Heart right ventricle (tissue), 16 donors: ENCODE measurements around the gene C6orf163. TPM values are rescaled to one million over a fixed set of nuclear protein-coding genes. Genes with fewer than 3 reads are reported as not detected.

Source experiments
- ATAC-seq, 8 donors: fragments of 200-7000 bp; cut with Tn5 transposase; one replicate each; pipeline ENCODE4 v1.9.1; 2020; ENCODE audit warnings: mild to moderate bottlenecking in 8 of 8, moderate library complexity in 8 of 8, moderate number of reproducible peaks in 1 of 8
- DNase-seq, 2 donors: peaks; one replicate each; pipeline ENCODE4 v3.0.0-alpha.2; 2020
- H3K27ac ChIP-seq, 10 donors: fragments of 200-600 bp; sonication (generic) in 2 of 10; one replicate each; pipeline versions ENCODE4 v1.5.0 to v1.8.0; 2020 to 2022; ENCODE audit warnings: mild to moderate bottlenecking in 3 of 10
- H3K27me3 ChIP-seq, 7 donors: fragments of 200-600 bp; one replicate each; pipeline ENCODE4 v1.8.0; 2021 to 2022; ENCODE audit warnings: mild to moderate bottlenecking in 2 of 7
- H3K36me3 ChIP-seq, 9 donors: fragments of 200-600 bp; sonication (generic) in 1 of 9; one replicate each; pipeline versions ENCODE4 v1.5.0 to v1.8.0; 2020 to 2022; ENCODE audit warnings: mild to moderate bottlenecking in 2 of 9
- H3K4me1 ChIP-seq, 9 donors: fragments of 200-600 bp; sonication (generic) in 1 of 9; one replicate each; pipeline versions ENCODE4 v1.5.0 to v1.8.0; 2020 to 2022; ENCODE audit warnings: mild to moderate bottlenecking in 4 of 9
- H3K4me3 ChIP-seq, 10 donors: fragments of 200-600 bp; sonication (generic) in 2 of 10; one replicate each; pipeline versions ENCODE4 v1.5.0 to v1.8.0; 2020 to 2022; ENCODE audit warnings: mild to moderate bottlenecking in 7 of 10, moderate library complexity in 2 of 10
- H3K9me3 ChIP-seq, 11 donors: fragments of 200-600 bp in 10 of 11; sonication (generic) in 2 of 11; one replicate each; pipeline versions ENCODE4 v1.5.0 to v1.8.0; 2013 to 2022; ENCODE audit warnings: mild to moderate bottlenecking in 2 of 11, control low read depth in 1 of 11, moderate library complexity in 1 of 11
- WGBS, 2 donors: extraction: QIAGEN DNeasy Blood & Tissue Kit; methylation state at CpG; one replicate each; pipeline ENCODE4 v1.1.7; 2013; ENCODE audit warnings: inconsistent platforms in 1 of 2; 5-methylcytosine and 5-hydroxymethylcytosine counted together
- intact Hi-C, 10 donors: fragments of 100-400 bp; cut with DNase I; formaldehyde crosslinking; loops; one replicate each; pipeline versions ENCODE4 v1.11.1 to v1.14.2; 2022
- polyA plus RNA-seq, 2 donors: library from polyadenylated mRNA; stranded (reverse); fragments of 200-250 nt; gene quantifications; one replicate each; pipeline ENCODE4 v1.2.3, GENCODE V29; 2013
- total RNA-seq, 10 donors: library from RNA; stranded (reverse); fragmentation: NEBNext Ultra II Directional in 3 of 10; extraction: Animal tissue kit (Norgen Biotek cat#: 25700) in 3 of 10; gene quantifications; one replicate each; pipeline versions ENCODE4 v1.2.1 to v1.2.4, GENCODE V29; 2021 to 2023
- TF ChIP-seq, protein P1 (sequence below), 9 donors: fragments of 200-600 bp; sonication (generic) in 2 of 9; IDR thresholded peaks; one replicate each; pipeline versions ENCODE4 v1.5.0 to v1.8.0; 2021 to 2022; ENCODE audit warnings: antibody characterized with exemption in 9 of 9, mild to moderate bottlenecking in 5 of 9, moderate library complexity in 1 of 9
- donor health status: Arrhythmogenic right ventricular cardiomyopathy.
- donor health status: ischemic (EF 13 %, LVEDD 7.1; RV severe dilation, severe dysfunction).
- donor health status: healthy with polysubstance abuse.
- donor health status: DM: no; HTN: yes; CAD: no.
- donor health status: DM: no; HTN: no; CAD: no.
- donor health status: ischemic (EF 25% LVEDD 6.9; RV normal size, moderate dysfunction).
- donor health status: ischemic (EF 25% LVEDD 5.7; RV mildly dilated, moderate dysfunction).
- donor health status: healthy.
- donor health status: DM: yes; HTN: yes; CAD: no.
- donor health status: Ischemic cardiomyopathy.
- donor health status: ischemic (EF 35%, LVEDD 5.7; RV mildly dilated, moderate dysfunction).
- donor health status: nonischemic (EF 11% LVEDD 7.7; RV severe dilation, severe dysfunction).
- donor health status: DM: yes; HTN: yes; CAD: no.
- donor health status: PGD.
- donor health status: ischemic (EF 29% LVEDD 5.4; RV normal size, mild dysfunction).
- donor health status: nonischemic (EF 23%, LVEDD 6.1; RV moderate dilation, normal function).

The C6orf163 gene
- total and polyA plus RNA-seq, 12 donors: 0.35 to 7.7 (median 2.0) TPM

DNA sequence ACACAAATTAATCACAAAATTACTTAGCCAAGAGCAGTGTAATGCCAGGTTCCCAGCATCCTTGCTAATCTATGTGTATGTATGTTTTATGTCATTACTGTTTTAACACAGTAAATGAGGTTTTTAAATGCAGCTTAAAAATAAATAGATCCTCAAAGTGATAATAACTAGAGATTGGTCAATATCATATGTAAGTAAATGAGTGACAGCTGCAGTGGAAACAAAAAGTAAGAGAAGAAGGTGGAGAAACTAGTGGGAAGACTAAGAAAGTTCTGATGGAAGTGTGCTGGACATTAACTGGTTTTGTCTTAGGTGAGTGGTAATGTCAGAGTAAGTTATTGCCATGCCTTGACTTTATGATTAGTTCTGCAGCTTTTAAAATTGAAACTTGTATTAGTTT is 13.7 kb upstream of the C6orf163 start:
- peaks cover 3 to 33% (median 25%) of the 10 kb centered on the region in 9 donors for H3K4me1 ChIP-seq
- DNase-seq: no peak
- intact Hi-C loops: loop anchor here in 1 of 10 donors (10.0 kb wide), 1 partner anchor 176 kb away; the partner anchor contains the start of gene ZNF292
- no peaks in the 10 kb centered on the region for H3K36me3 ChIP-seq
- ATAC-seq: no peak
- H3K4me3 ChIP-seq: no peak overlapping the region
- H3K9me3 ChIP-seq: peaks cover 0 to 12% (median 0%) of the 10 kb centered on the region in 11 donors
- no peak overlapping the region for H3K27ac ChIP-seq
- TF ChIP-seq, protein P1, sequence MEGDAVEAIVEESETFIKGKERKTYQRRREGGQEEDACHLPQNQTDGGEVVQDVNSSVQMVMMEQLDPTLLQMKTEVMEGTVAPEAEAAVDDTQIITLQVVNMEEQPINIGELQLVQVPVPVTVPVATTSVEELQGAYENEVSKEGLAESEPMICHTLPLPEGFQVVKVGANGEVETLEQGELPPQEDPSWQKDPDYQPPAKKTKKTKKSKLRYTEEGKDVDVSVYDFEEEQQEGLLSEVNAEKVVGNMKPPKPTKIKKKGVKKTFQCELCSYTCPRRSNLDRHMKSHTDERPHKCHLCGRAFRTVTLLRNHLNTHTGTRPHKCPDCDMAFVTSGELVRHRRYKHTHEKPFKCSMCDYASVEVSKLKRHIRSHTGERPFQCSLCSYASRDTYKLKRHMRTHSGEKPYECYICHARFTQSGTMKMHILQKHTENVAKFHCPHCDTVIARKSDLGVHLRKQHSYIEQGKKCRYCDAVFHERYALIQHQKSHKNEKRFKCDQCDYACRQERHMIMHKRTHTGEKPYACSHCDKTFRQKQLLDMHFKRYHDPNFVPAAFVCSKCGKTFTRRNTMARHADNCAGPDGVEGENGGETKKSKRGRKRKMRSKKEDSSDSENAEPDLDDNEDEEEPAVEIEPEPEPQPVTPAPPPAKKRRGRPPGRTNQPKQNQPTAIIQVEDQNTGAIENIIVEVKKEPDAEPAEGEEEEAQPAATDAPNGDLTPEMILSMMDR (IDR thresholded peaks at IDR 0.05): no peak
- H3K27me3 ChIP-seq: no peaks in the 10 kb centered on the region

- intact Hi-C loops: loop anchor here in 1 of 10 donors (10.0 kb wide), 1 partner anchor 178 kb away; the partner anchor contains the start of gene ZNF292
- ATAC-seq: no peak
- H3K9me3 ChIP-seq: no peaks in the 10 kb centered on the region
- no peaks in the 10 kb centered on the region for H3K36me3 ChIP-seq
- H3K27ac ChIP-seq: peak overlapping the region in 2 of 10 donors; percentile 38 to 66
- no peak for DNase-seq
- H3K4me1 ChIP-seq: peaks cover 3 to 39% (median 26%) of the 10 kb centered on the region in 9 donors
- H3K4me3 ChIP-seq: no peak overlapping the region
- TF ChIP-seq, protein P1 (IDR thresholded peaks at IDR 0.05): no peak
- 69 to 74% methylated on average over 5 of the region's 5 CpGs for WGBS, 2 donors
- H3K27me3 ChIP-seq: no peaks in the 10 kb centered on the region
These were observed 11.6 kb upstream of the C6orf163 start for GRCh38 chr6:87333033-87333432.

DNA sequence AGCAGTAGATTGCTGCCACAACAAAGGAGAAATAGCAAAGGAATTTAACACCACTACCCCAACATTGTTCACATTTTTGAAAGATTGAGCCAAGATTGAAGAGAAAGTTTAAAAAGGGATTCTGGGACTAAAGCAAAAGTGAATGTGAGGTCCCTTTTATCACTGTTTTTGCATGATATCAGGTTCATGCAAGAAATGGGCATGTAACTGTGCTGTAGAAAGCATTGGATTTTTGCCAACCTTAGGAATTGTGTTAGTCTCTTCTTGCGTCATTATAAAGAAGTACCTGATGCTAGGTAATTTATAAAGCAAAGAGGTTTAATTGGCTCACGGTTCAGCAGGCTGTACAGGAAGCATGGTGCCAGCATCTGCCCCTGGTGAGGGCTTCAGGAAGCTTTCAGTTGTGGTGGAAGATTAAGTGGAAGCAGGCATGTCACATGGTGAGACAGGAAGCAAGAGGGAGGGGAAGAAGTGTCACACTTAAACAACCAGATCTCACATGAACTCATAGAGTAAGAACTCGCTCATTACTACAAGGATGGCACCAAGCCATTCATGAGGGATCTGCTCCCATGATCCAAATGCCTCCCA is 10.9 kb upstream of the C6orf163 start:
- ATAC-seq: peak in 7 of 8 donors; percentile 62 to 83 (median 77)
- no peaks in the 10 kb centered on the region for H3K36me3 ChIP-seq
- 29 to 31% methylated on average over 3 of the region's 3 CpGs for whole genome bisulfite sequencing, 2 donors
- no peaks in the 10 kb centered on the region for H3K27me3 ChIP-seq
- TF ChIP-seq, protein P1 (IDR thresholded peaks at IDR 0.05): no peak
- H3K27ac ChIP-seq: peak overlapping the region in 6 of 10 donors; percentile 26 to 69 (median 52)
- H3K9me3 ChIP-seq: no peaks in the 10 kb centered on the region
- intact Hi-C loops: loop anchor here in 1 of 10 donors (10.0 kb wide), 1 partner anchor 179 kb away; the partner anchor contains the start of gene ZNF292
- DNase-seq: peak in 1 of 2 donors; percentile 42
- peak overlapping the region in 2 of 10 donors; percentile 2 to 5 for H3K4me3 ChIP-seq
- peaks cover 3 to 39% (median 26%) of the 10 kb centered on the region in 9 donors for H3K4me1 ChIP-seq

DNA sequence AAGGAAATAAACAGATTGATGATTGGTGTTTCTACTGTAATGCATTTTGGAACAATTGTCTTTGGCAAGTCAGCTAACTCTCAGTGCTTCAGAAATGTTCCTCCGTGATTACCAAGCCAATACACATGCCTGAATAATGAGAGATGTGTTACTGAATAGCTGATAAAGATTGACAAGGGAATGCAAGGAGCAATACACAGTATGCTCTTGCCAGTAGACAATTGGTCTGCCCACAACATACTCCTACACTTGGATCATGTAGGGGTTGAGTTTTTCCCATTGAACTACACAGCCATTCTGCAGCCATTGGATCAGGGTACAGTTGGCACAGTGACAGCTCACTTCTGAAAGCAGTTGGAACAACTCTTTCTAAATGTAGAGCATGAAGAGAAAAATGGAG is 9.9 kb upstream of the C6orf163 start:
- Histone ChIP-seq H3K27me3 (no peaks in the 10 kb centered on the region), H3K27ac (peak overlapping the region in 5 of 10 donors; percentile 26 to 69 (median 66)), H3K4me3 (peak overlapping the region in 1 of 10 donors; percentile 5), H3K4me1 (peaks cover 3 to 39% (median 26%) of the 10 kb centered on the region in 9 donors), H3K36me3 (peaks cover 0 to 2% (median 0%) of the 10 kb centered on the region in 9 donors), H3K9me3 (no peaks in the 10 kb centered on the region)
- ATAC-seq (peak; percentile 49 to 88 (median 82)), DNase-seq (no peak)
- 33 to 47% methylated on average over 1 of the region's 1 CpG for WGBS, 2 donors
- intact Hi-C loops: loop anchor here in 1 of 10 donors (10.0 kb wide), 1 partner anchor 180 kb away; the partner anchor contains the start of gene ZNF292
- TF ChIP-seq, protein P1 (IDR thresholded peaks at IDR 0.05): no peak
